HG03045 (cell line): ENCODE measurements around the gene KCNMA1.

Experiments used
- ATAC-seq: cut with Tn5 transposase; IDR thresholded peaks from one replicate; pipeline ENCODE4 v1.9.1; 2021; ENCODE audit warnings: mild to moderate bottlenecking, moderate library complexity; ENCODE audit not compliant: unreplicated experiment

The KCNMA1 gene

GRCh38 chr10:77461636-77462296 is 175.8 kb downstream of the KCNMA1 start:
- no peak for ATAC-seq

- ATAC-seq: no peak
These were observed 177.7 kb downstream of the KCNMA1 start for GRCh38 chr10:77459905-77460304.

GRCh38 chr10:77458986-77459590 is 178.5 kb downstream of the KCNMA1 start:
- ATAC-seq: no peak

GRCh38 chr10:77457721-77458120 is 179.9 kb downstream of the KCNMA1 start:
- no peak for ATAC-seq

- no peak for ATAC-seq
These were observed 180.3 kb downstream of the KCNMA1 start for GRCh38 chr10:77457266-77457665.

GRCh38 chr10:77456414-77456813 is 181.2 kb downstream of the KCNMA1 start:
- no peak for ATAC-seq

GRCh38 chr10:77455561-77455960 is 182.0 kb downstream of the KCNMA1 start:
- ATAC-seq: no peak

GRCh38 chr10:77452952-77453564 is 184.6 kb downstream of the KCNMA1 start:
- ATAC-seq: no peak

- no peak for ATAC-seq
These were observed 185.7 kb downstream of the KCNMA1 start for GRCh38 chr10:77451886-77452285.

GRCh38 chr10:77448226-77448625 is 189.4 kb downstream of the KCNMA1 start:
- ATAC-seq: no peak

GRCh38 chr10:77446700-77447099 is 190.9 kb downstream of the KCNMA1 start:
- no peak for ATAC-seq

GRCh38 chr10:77445547-77445946 is 192.1 kb downstream of the KCNMA1 start:
- ATAC-seq: no peak

- no peak for ATAC-seq
These were observed 193.6 kb downstream of the KCNMA1 start for GRCh38 chr10:77444041-77444440.

GRCh38 chr10:77442699-77443189 is 194.9 kb downstream of the KCNMA1 start:
- ATAC-seq: no peak

GRCh38 chr10:77441353-77442166 is 196.0 kb downstream of the KCNMA1 start:
- no peak for ATAC-seq

GRCh38 chr10:77436257-77436975 is 201.2 kb downstream of the KCNMA1 start:
- ATAC-seq: no peak

- ATAC-seq: no peak
These were observed 204.1 kb downstream of the KCNMA1 start for GRCh38 chr10:77433546-77433945.

GRCh38 chr10:77431980-77432797 is 205.4 kb downstream of the KCNMA1 start:
- no peak for ATAC-seq

GRCh38 chr10:77431209-77431611 is 206.4 kb downstream of the KCNMA1 start:
- ATAC-seq: no peak

- ATAC-seq: no peak
These were observed 207.1 kb downstream of the KCNMA1 start for GRCh38 chr10:77430530-77430929.
